Loucy (cell line): ENCODE measurements around the gene HLTF.

Source experiments
- CTCF ChIP-seq: fragments of 200-600 bp; sonication (generic); conservative IDR thresholded peaks from 2 replicates; pipeline ENCODE4 v1.5.1; 2014; ENCODE audit warnings: mild to moderate bottlenecking, antibody characterized with exemption, low read length
- EZH2phosphoT487 ChIP-seq: fragments of 200-600 bp; IDR thresholded peaks from 2 replicates; pipeline ENCODE4 v1.6.1; 2018; ENCODE audit warnings: antibody characterized with exemption, mild to moderate bottlenecking, moderate library complexity, borderline replicate concordance

GRCh38 chr3:149007567-149008257, 78.6 kb downstream of the HLTF start:
- TF ChIP-seq CTCF = no peak
- TF ChIP-seq EZH2phosphoT487 = no peak
